ENCODE results near the gene TMSB15B. TPM values are rescaled to one million over a fixed set of nuclear protein-coding genes. Genes with fewer than 3 reads are reported as not detected.
"Not testable (repeated sequence)": the region's sequence is repeated elsewhere in the genome, so short reads cannot be mapped to it uniquely, and the experiment has no call there.

The TMSB15B gene
- 4.7 and 6.6 TPM in 2 replicates for polyA plus RNA-seq (2011; rRNA removed)
- 0.93 and 1.8 TPM in 2 replicates for polyA minus RNA-seq (2011; rRNA and poly(A)+ RNA removed)

- DNase-seq (ENCODE audit: low read depth); H3K27me3 ChIP-seq (ENCODE audit: control insufficient read depth, insufficient read depth, low read length); H3K4me3 ChIP-seq (ENCODE audit: low read depth, low read length); CTCF ChIA-PET; POLR2A ChIA-PET; H3K36me3 ChIP-seq (ENCODE audit: control insufficient read depth, insufficient read depth, low read length): not testable (repeated sequence)
These were observed at the start of gene TMSB15B for GRCh38 chrX:103962411-103963278. TSS of gene TMSB15B (plus strand) at chrX:103962627.

DNA sequence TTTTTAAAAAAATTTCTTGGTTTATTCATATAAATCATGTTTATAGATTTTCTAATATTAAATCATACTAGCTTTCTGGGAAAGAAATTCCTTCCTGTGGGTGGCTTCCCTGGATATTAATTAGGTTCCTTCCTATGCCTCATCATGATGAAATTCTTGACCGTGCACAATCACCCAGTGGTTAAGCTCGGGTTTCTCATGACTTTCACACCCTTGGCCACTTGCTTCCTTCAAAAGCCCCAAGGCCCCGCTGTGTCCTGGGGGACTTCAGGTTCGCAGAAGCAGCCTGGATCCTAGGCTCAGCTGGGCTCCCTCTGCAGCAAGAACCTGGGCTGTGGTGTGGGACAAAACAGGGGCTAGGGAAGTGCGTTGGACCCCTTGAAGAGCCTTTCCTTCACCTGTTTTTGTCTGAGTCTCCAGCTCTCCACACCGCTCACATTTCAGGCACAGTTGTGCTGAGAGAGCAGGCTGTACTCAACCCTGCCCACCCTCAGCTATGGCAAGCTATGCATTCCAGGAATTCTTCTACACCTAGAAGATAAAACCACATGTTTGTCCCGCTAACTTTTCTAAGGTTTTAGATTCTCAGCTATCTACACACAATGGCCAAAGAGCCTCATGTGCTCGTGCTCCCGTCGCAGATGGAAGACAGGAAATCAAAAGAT, 48.9 kb upstream of the TMSB15B start:
- H3K36me3 ChIP-seq (ENCODE audit: control insufficient read depth, insufficient read depth, low read length): no peaks in the 10 kb centered on the region
- no peak for DNase-seq (ENCODE audit: low read depth)
- ChIA-PET CTCF (no interaction called here), POLR2A (no interaction called here)
- no peak overlapping the region for H3K4me3 ChIP-seq (ENCODE audit: low read depth, low read length)
- TF ChIP-seq, protein P1, sequence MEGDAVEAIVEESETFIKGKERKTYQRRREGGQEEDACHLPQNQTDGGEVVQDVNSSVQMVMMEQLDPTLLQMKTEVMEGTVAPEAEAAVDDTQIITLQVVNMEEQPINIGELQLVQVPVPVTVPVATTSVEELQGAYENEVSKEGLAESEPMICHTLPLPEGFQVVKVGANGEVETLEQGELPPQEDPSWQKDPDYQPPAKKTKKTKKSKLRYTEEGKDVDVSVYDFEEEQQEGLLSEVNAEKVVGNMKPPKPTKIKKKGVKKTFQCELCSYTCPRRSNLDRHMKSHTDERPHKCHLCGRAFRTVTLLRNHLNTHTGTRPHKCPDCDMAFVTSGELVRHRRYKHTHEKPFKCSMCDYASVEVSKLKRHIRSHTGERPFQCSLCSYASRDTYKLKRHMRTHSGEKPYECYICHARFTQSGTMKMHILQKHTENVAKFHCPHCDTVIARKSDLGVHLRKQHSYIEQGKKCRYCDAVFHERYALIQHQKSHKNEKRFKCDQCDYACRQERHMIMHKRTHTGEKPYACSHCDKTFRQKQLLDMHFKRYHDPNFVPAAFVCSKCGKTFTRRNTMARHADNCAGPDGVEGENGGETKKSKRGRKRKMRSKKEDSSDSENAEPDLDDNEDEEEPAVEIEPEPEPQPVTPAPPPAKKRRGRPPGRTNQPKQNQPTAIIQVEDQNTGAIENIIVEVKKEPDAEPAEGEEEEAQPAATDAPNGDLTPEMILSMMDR (IDR thresholded peaks at IDR 0.05; ENCODE audit: insufficient read depth, low read depth, low read length): no peak
- H3K27me3 ChIP-seq (ENCODE audit: control insufficient read depth, insufficient read depth, low read length): no peaks in the 10 kb centered on the region

DNA sequence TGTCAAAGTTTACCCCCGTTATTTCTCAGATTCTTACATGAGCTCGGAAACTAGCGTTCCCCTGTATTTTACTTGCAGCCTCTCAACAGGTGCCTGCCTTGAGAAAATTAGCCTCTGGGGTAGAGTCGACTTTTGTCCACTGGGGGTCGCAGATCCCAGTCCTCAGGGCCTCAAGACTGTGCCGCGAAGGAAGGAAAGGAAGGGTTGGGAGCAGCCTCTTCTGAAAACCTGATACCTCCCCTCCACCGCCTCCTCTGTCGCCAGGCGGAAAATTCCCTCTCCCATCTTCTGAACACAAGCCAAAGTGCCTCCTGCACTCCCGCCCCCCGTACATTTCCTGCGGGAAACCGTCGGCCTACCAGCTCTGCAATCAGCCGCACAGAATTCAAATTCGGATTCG, 44.4 kb upstream of the TMSB15B start:
- no peaks in the 10 kb centered on the region for H3K27me3 ChIP-seq (ENCODE audit: control insufficient read depth, insufficient read depth, low read length)
- ChIA-PET POLR2A (no interaction called here), CTCF (interaction anchor here (0.8 to 1.6 kb wide), 6 partner anchors 10 to 256 kb away, joined by 3 to 4 read pairs (median 3); no protein-coding TSS in a partner anchor)
- TF ChIP-seq, protein P1 (IDR thresholded peaks at IDR 0.05; ENCODE audit: insufficient read depth, low read depth, low read length): peak; percentile 63
- no peak for DNase-seq (ENCODE audit: low read depth)
- H3K4me3 ChIP-seq (ENCODE audit: low read depth, low read length): peak overlapping the region; percentile 58
- no peaks in the 10 kb centered on the region for H3K36me3 ChIP-seq (ENCODE audit: control insufficient read depth, insufficient read depth, low read length)

- TF ChIP-seq, protein P1 (IDR thresholded peaks at IDR 0.05; ENCODE audit: insufficient read depth, low read depth, low read length): no peak
- peak overlapping the region; percentile 58 for H3K4me3 ChIP-seq (ENCODE audit: low read depth, low read length)
- H3K27me3 ChIP-seq (ENCODE audit: control insufficient read depth, insufficient read depth, low read length): no peaks in the 10 kb centered on the region
- H3K36me3 ChIP-seq (ENCODE audit: control insufficient read depth, insufficient read depth, low read length): no peaks in the 10 kb centered on the region
- DNase-seq (ENCODE audit: low read depth): no peak
- POLR2A ChIA-PET: no interaction called here
- CTCF ChIA-PET: interaction anchor here (0.8 to 1.9 kb wide), 8 partner anchors 10 to 255 kb away, joined by 3 to 4 read pairs (median 3); partner anchors contain the start of gene RAB9B
These were observed 43.7 kb upstream of the TMSB15B start for GRCh38 chrX:103918571-103919269.

GRCh38 chrX:103919270-103919637, 43.2 kb upstream of the TMSB15B start:
- TF ChIP-seq, protein P1 (IDR thresholded peaks at IDR 0.05; ENCODE audit: insufficient read depth, low read depth, low read length): peak; percentile 29
- no peak for DNase-seq (ENCODE audit: low read depth)
- CTCF ChIA-PET: interaction anchor here (0.8 to 1.9 kb wide), 5 partner anchors 10 to 87 kb away, joined by 3 to 4 read pairs (median 3); partner anchors contain the start of gene RAB9B
- Histone ChIP-seq H3K27me3 (ENCODE audit: control insufficient read depth, insufficient read depth, low read length) (no peaks in the 10 kb centered on the region), H3K4me3 (ENCODE audit: low read depth, low read length) (peak overlapping the region; percentile 58), H3K36me3 (ENCODE audit: control insufficient read depth, insufficient read depth, low read length) (no peaks in the 10 kb centered on the region)
- POLR2A ChIA-PET: no interaction called here

DNA sequence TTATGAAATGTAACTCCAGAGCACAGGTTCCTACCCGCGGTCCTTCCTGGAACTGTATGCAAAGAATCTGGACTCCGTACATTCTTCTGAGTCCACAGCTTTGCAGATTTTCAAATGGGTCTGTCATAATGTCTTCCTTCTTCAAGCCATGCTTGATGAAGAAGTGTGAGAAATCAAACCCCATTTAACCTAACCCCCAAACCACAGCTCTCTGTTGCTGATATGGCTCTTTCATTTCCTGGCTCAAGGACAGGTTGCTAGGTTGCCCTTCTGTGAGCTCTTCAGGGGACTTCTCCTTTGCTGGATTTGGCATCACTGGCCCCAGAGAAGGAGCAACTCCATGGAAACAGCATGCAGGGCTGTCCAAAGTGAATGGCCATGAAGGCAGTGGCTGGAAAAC, 41.9 kb upstream of the TMSB15B start:
- CTCF ChIA-PET: interaction anchor here (1.2 to 1.9 kb wide), 2 partner anchors 12 to 89 kb away, joined by 3 to 4 read pairs; partner anchors contain the start of gene RAB9B
- H3K27me3 ChIP-seq (ENCODE audit: control insufficient read depth, insufficient read depth, low read length); H3K4me3 ChIP-seq (ENCODE audit: low read depth, low read length); H3K36me3 ChIP-seq (ENCODE audit: control insufficient read depth, insufficient read depth, low read length); DNase-seq (ENCODE audit: low read depth); POLR2A ChIA-PET: not testable (repeated sequence)
